Hepatocyte (in vitro differentiated cells): ENCODE results near the gene KRT81.

Experiments used
- CTCF ChIP-seq: fragments of 200-600 bp; sonication (generic); IDR thresholded peaks from 2 replicates; pipeline ENCODE4 v1.5.1; 2016; ENCODE audit warnings: antibody characterized with exemption, mild to moderate bottlenecking; ENCODE audit not compliant: poor library complexity
- EZH2phosphoT487 ChIP-seq: fragments of 200-600 bp; sonication (generic); IDR thresholded peaks from one replicate; pipeline ENCODE4 v1.6.1; 2018; ENCODE audit warnings: antibody characterized with exemption, mild to moderate bottlenecking, low read depth, moderate library complexity; ENCODE audit not compliant: unreplicated experiment, severe bottlenecking

- TF ChIP-seq EZH2phosphoT487: no peak
- no peak for TF ChIP-seq CTCF
Measured at GRCh38 chr12:52250048-52250990, 41.0 kb downstream of the KRT81 start.
